G401 (cell line): ENCODE results near the gene FUOM. TPM values are rescaled to one million over a fixed set of nuclear protein-coding genes. Genes with fewer than 3 reads are reported as not detected.

Experiments
- DNase-seq: peaks from one replicate; pipeline ENCODE4 v3.0.0-alpha.2; 2015; ENCODE audit warnings: low spot score
- in situ Hi-C: cut with HindIII; loops from 2 replicates; pipeline ENCODE4 v1.10.0; 2016; ENCODE audit warnings: low sequenced_read_pairs, mixed read lengths
- total RNA-seq: library from RNA; depleted of rRNA; stranded (reverse); fragments of >200 nt; shearing (Covaris generic); gene quantifications from 2 replicates; pipeline ENCODE4 v1.2.3, GENCODE V29; 2014; rRNA removed

FUOM gene
- total RNA-seq, 1 experiment from 2014 or later: 65.7 TPM

- in situ Hi-C loops: no loop called here
- DNase-seq: peak; percentile 70
Observed at GRCh38 chr10:133307776-133308420, 49.9 kb downstream of the FUOM start.

GRCh38 chr10:133306941-133307379 lies 50.9 kb downstream of the FUOM start:
- no peak for DNase-seq
- in situ Hi-C loops: no loop called here

GRCh38 chr10:133306097-133306476 lies 51.7 kb downstream of the FUOM start:
- no peak for DNase-seq
- in situ Hi-C loops: no loop called here

Other genes with a start within 250 kb of the FUOM start
- 0.47 and 4.0 TPM in 2 replicates for gene KNDC1, start 197.8 kb downstream of the FUOM start, total RNA-seq
- not detected in 2 replicates for gene UTF1, start 127.8 kb downstream of the FUOM start, total RNA-seq
- 0.12 TPM in 1 of 2 replicates, not detected in the other for gene VENTX, start 120.2 kb downstream of the FUOM start, total RNA-seq
- 0.68 and 12.7 TPM in 2 replicates for gene ADAM8, start 81.2 kb downstream of the FUOM start, total RNA-seq
- 71.4 and 73.3 TPM in 2 replicates for gene TUBGCP2, start 49.1 kb downstream of the FUOM start, total RNA-seq
- 60.7 and 97.4 TPM in 2 replicates for gene ZNF511, start 49.1 kb downstream of the FUOM start, total RNA-seq
- 53.3 and 63.5 TPM in 2 replicates for gene CALY, start 21.1 kb downstream of the FUOM start, total RNA-seq
- 1.8 and 3.0 TPM in 2 replicates for gene PRAP1, start 10.6 kb downstream of the FUOM start, total RNA-seq
- 105 and 118 TPM in 2 replicates for gene ECHS1, start 15.3 kb upstream of the FUOM start, total RNA-seq
- 11.7 and 13.9 TPM in 2 replicates for gene PAOX, start 21.2 kb upstream of the FUOM start, total RNA-seq
- gene MTG1, start 36.1 kb upstream of the FUOM start, total RNA-seq: 60.7 and 66.8 TPM in 2 replicates
- gene SPRN, start 66.6 kb upstream of the FUOM start, total RNA-seq: not detected in 2 replicates
- 0.10 and 0.18 TPM in 2 replicates for gene SCART1, start 95.9 kb upstream of the FUOM start, total RNA-seq
- 0.17 TPM in 1 of 2 replicates, not detected in the other for gene CYP2E1, start 169.3 kb upstream of the FUOM start, total RNA-seq
- gene SYCE1, start 207.6 kb upstream of the FUOM start, total RNA-seq: not detected in 2 replicates